HCT116 (cell line): ENCODE data around the gene THSD4. TPM values are rescaled to one million over a fixed set of nuclear protein-coding genes. Genes with fewer than 3 reads are reported as not detected.

Source experiments
- ATAC-seq: fragments of 200-7000 bp; cut with Tn5 transposase; 2 replicates; pipeline ENCODE4 v1.9.1; 2020; ENCODE audit warnings: mild to moderate bottlenecking, moderate library complexity
- BruUV-seq: library from RNA; stranded (reverse); fragments of 400-500 nt; replicated peaks from 2 replicates; lab custom pipeline; 2021; lab: Mats Ljungman, UMichigan
- CTCF ChIA-PET: fragments of 300-600 bp; sonication (Branson Sonifier 250); formaldehyde crosslinking; loops from one replicate; lab custom pipeline; 2021; ENCODE audit warnings: antibody characterized with exemption; lab: Charles Lee
- POLR2A ChIA-PET: fragments of 300-600, 350-600 bp; sonication (Branson Sonifier 250); formaldehyde crosslinking; loops from one replicate; lab custom pipeline; 2021; ENCODE audit warnings: antibody characterized with exemption; lab: Charles Lee
- RAD21 ChIA-PET, 2 experiments: fragments of 300-600 bp; sonication (Branson Sonifier 250); formaldehyde crosslinking; loops; one replicate each; lab custom pipeline; 2023; ENCODE audit warnings: low total read pairs in 2 of 2; ENCODE audit not compliant: uncharacterized antibody in 2 of 2, unreplicated experiment in 2 of 2, low non-redundant PET in 1 of 2; lab: Charles Lee
- DNase-seq: peaks from one replicate; pipeline ENCODE4 v3.0.0-alpha.2; 2010; ENCODE audit warnings: low read depth, low spot score
- H2AFZ ChIP-seq: fragments of 200-600 bp; shearing (Covaris generic), sonication (generic); 2 replicates; pipeline ENCODE4 v1.6.1; 2017; ENCODE audit warnings: low read depth, mixed run types, mixed read lengths, antibody characterized with exemption, low read length; ENCODE audit not compliant: poor library complexity, severe bottlenecking
- H3K27ac ChIP-seq: 2 replicates; pipeline ENCODE4 v1.5.1; 2012; ENCODE audit warnings: low read depth, low read length
- H3K27me3 ChIP-seq: fragments of 200-600 bp; sonication (generic); 2 replicates; pipeline ENCODE4 v1.6.1; 2016; ENCODE audit warnings: mixed run types, low read length, mixed read lengths; ENCODE audit not compliant: insufficient read depth
- H3K36me3 ChIP-seq, 2 experiments: fragments of 200-500 bp in 1 of 2; fragments of 200-600 bp in 1 of 2; sonication (Bioruptor generic) in 1 of 2; sonication (generic) in 1 of 2; 2 replicates each; pipeline versions ENCODE4 v1.5.1 to v1.6.1; 2014 to 2016; ENCODE audit warnings: low read length in 2 of 2, inconsistent platforms in 1 of 2, mixed read lengths in 1 of 2, mixed run types in 1 of 2; ENCODE audit not compliant: insufficient read depth in 2 of 2, control insufficient read depth in 1 of 2
- H3K4me1 ChIP-seq, 2 experiments: fragments of 200-600 bp in 1 of 2; sonication (generic) in 1 of 2; 2 replicates each; pipeline versions ENCODE4 v1.5.1 to v1.6.1; 2012 to 2017; ENCODE audit warnings: low read length in 2 of 2, inconsistent platforms in 1 of 2, mild to moderate bottlenecking in 1 of 2, mixed read lengths in 1 of 2, mixed run types in 1 of 2, moderate library complexity in 1 of 2; ENCODE audit not compliant: insufficient read depth in 2 of 2, control insufficient read depth in 1 of 2
- H3K4me2 ChIP-seq: fragments of 200-600 bp; sonication (generic); 2 replicates; pipeline ENCODE4 v1.6.1; 2017; ENCODE audit warnings: mixed run types, low read length, mixed read lengths
- H3K4me3 ChIP-seq, 2 experiments: fragments of 200-600 bp in 1 of 2; sonication (generic) in 1 of 2; replicated peaks in 1 of 2; 2 replicates each; pipeline ENCODE4 v1.5.1; 2011 to 2016; ENCODE audit warnings: low read length in 2 of 2, control low read depth in 1 of 2, low read depth in 1 of 2, mild to moderate bottlenecking in 1 of 2, mixed read lengths in 1 of 2, mixed run types in 1 of 2
- H3K79me2 ChIP-seq: fragments of 200-600 bp; sonication (generic); 2 replicates; pipeline ENCODE4 v1.6.1; 2017; ENCODE audit warnings: mild to moderate bottlenecking, mixed run types, low read length, moderate library complexity, mixed read lengths; ENCODE audit not compliant: insufficient read depth
- H3K9ac ChIP-seq: fragments of 200-600 bp; sonication (generic); 2 replicates; pipeline ENCODE4 v1.6.1; 2016; ENCODE audit warnings: low read length, mixed read lengths
- H3K9me2 ChIP-seq: fragments of 200-600 bp; sonication (generic), shearing (Covaris generic); 2 replicates; pipeline ENCODE4 v1.6.1; 2017; ENCODE audit warnings: mixed run types, mild to moderate bottlenecking, moderate library complexity; ENCODE audit not compliant: insufficient read depth
- H3K9me3 ChIP-seq, 2 experiments: fragments of 200-500 bp in 1 of 2; fragments of 200-600 bp in 1 of 2; sonication (Bioruptor generic) in 1 of 2; sonication (generic) in 1 of 2; 2 replicates each; pipeline ENCODE4 v1.6.1; 2014 to 2017; ENCODE audit warnings: low read length in 2 of 2, mixed read lengths in 2 of 2, inconsistent platforms in 1 of 2, low read depth in 1 of 2, mild to moderate bottlenecking in 1 of 2, mixed run types in 1 of 2, moderate library complexity in 1 of 2; ENCODE audit not compliant: control insufficient read depth in 1 of 2, insufficient read depth in 1 of 2
- H4K20me1 ChIP-seq: fragments of 200-600 bp; sonication (generic), shearing (Covaris generic); 2 replicates; pipeline ENCODE4 v1.6.1; 2017; ENCODE audit warnings: mixed run types, mild to moderate bottlenecking, moderate library complexity; ENCODE audit not compliant: insufficient read depth
- CEBPB ChIP-seq: IDR thresholded peaks from 2 replicates; pipeline ENCODE4 v1.6.1; 2012; ENCODE audit warnings: low read depth
- ELF1 ChIP-seq: IDR thresholded peaks from 2 replicates; pipeline ENCODE4 v1.6.1; 2012; ENCODE audit warnings: low read depth, borderline replicate concordance
- EZH2 ChIP-seq: fragments of 200-600 bp; sonication (generic); IDR thresholded peaks from 2 replicates; pipeline ENCODE4 v1.6.1; 2017; ENCODE audit warnings: antibody characterized with exemption, mixed run types
- EZH2phosphoT487 ChIP-seq: fragments of 200-600 bp; IDR thresholded peaks from 2 replicates; pipeline ENCODE4 v1.6.1; 2018; ENCODE audit warnings: antibody characterized with exemption, borderline replicate concordance
- FOSL1 ChIP-seq: IDR thresholded peaks from 2 replicates; pipeline ENCODE4 v1.6.1; 2012; ENCODE audit warnings: low read depth
- JUND ChIP-seq: IDR thresholded peaks from 2 replicates; pipeline ENCODE4 v1.6.1; 2012
- MAX ChIP-seq: IDR thresholded peaks from 2 replicates; pipeline ENCODE4 v1.6.1; 2012
- POLR2A ChIP-seq: IDR thresholded peaks from 2 replicates; pipeline ENCODE4 v1.7.0; 2011; ENCODE audit warnings: borderline replicate concordance; ENCODE audit not compliant: insufficient read depth, insufficient read length; ENCODE audit errors: extremely low read depth
- POLR2AphosphoS5 ChIP-seq: IDR thresholded peaks from 2 replicates; pipeline ENCODE4 v1.6.1; 2011; ENCODE audit warnings: mild to moderate bottlenecking, low read depth, low read length, moderate library complexity
- RAD21 ChIP-seq: IDR thresholded peaks from 2 replicates; pipeline ENCODE4 v1.6.1; 2012; ENCODE audit warnings: low read depth, mild to moderate bottlenecking
- REST ChIP-seq: IDR thresholded peaks from 2 replicates; pipeline ENCODE4 v1.6.1; 2012; ENCODE audit warnings: low read depth
- SIN3A ChIP-seq: IDR thresholded peaks from 2 replicates; pipeline ENCODE4 v1.6.1; 2012; ENCODE audit warnings: low read depth
- SP1 ChIP-seq: IDR thresholded peaks from 2 replicates; pipeline ENCODE4 v1.6.1; 2012; ENCODE audit warnings: low read depth
- SRF ChIP-seq: IDR thresholded peaks from 2 replicates; pipeline ENCODE4 v1.6.1; 2012; ENCODE audit warnings: low read depth
- ZBTB33 ChIP-seq: IDR thresholded peaks from 2 replicates; pipeline ENCODE4 v1.6.1; 2011; ENCODE audit warnings: mild to moderate bottlenecking, low read length, moderate library complexity; ENCODE audit not compliant: insufficient replicate concordance; ENCODE audit errors: extremely low read depth
- ZFX ChIP-seq: fragments of 450-650 bp; IDR thresholded peaks from 2 replicates; pipeline ENCODE4 v1.6.1; 2017
- intact Hi-C: fragments of 100-400 bp; cut with micrococcal nuclease; formaldehyde crosslinking; loops from 2 replicates; pipeline ENCODE4 v1.10.0; 2022
- total RNA-seq: library from RNA; stranded (reverse); gene quantifications from one replicate; pipeline ENCODE4 v1.2.1, GENCODE V29; 2021; ENCODE audit not compliant: unreplicated experiment

THSD4 gene
- total RNA-seq, 1 experiment from 2014 or later = 30.5 TPM

- CTCF ChIA-PET = no interaction called here
- Histone ChIP-seq H2AFZ (no peak overlapping the region), H3K79me2 (no peaks in the 10 kb centered on the region), H3K36me3 (no peaks in the 10 kb centered on the region), H3K4me3 (no peak overlapping the region), H3K27ac (no peak overlapping the region), H3K9me3 (no peaks in the 10 kb centered on the region), H3K4me1 (peaks cover 5 to 7% of the 10 kb centered on the region in 2 experiments), H3K9ac (no peak overlapping the region), H4K20me1 (no peaks in the 10 kb centered on the region), H3K4me2 (no peak overlapping the region), H3K27me3 (no peaks in the 10 kb centered on the region), H3K9me2 (no peaks in the 10 kb centered on the region)
- POLR2A ChIA-PET = no interaction called here
- ATAC-seq = no peak
- intact Hi-C loops = no loop called here
- DNase-seq = no peak
- TF ChIP-seq ZBTB33 = no peak
- no peak for TF ChIP-seq SRF
- no peak for TF ChIP-seq SP1
- TF ChIP-seq REST = no peak
- no peak for TF ChIP-seq POLR2AphosphoS5
- TF ChIP-seq POLR2A = no peak
- TF ChIP-seq CEBPB = no peak
- TF ChIP-seq EZH2 = no peak
- no peak for TF ChIP-seq SIN3A
- no peak for TF ChIP-seq FOSL1
- TF ChIP-seq MAX = no peak
- no peak for TF ChIP-seq EZH2phosphoT487
- no peak for TF ChIP-seq JUND
- TF ChIP-seq RAD21 = no peak
- no peak for TF ChIP-seq ELF1
- TF ChIP-seq ZFX = no peak
- no TSS peak for BruUV-seq
- RAD21 ChIA-PET = no interaction called here
These were observed 27.1 kb upstream of the THSD4 start for GRCh38 chr15:71088155-71088554.
